ENCODE measurements around the gene GRIP2.

- TF ChIP-seq POLR2A (IDR thresholded peaks at IDR 0.05) (no peak), CTCF (IDR thresholded peaks at IDR 0.05) (no peak)
Observed at GRCh38 chr3:14459384-14459783, 80.8 kb downstream of the GRIP2 start.
